Mesothelial cell of epicardium (in vitro differentiated cells): ENCODE data around the gene INO80B. TPM values are rescaled to one million over a fixed set of nuclear protein-coding genes. Genes with fewer than 3 reads are reported as not detected.

Source experiments
- DNase-seq, 2 experiments: peaks; one replicate each; pipeline ENCODE4 v3.0.0; 2021; ENCODE audit warnings: low spot score in 2 of 2; ENCODE audit not compliant: unreplicated experiment in 2 of 2
- H3K27ac Mint-ChIP-seq: 2 replicates; pipeline ENCODE4 v1.8.0; 2021; ENCODE audit warnings: mixed read lengths
- H3K27me3 Mint-ChIP-seq: 2 replicates; pipeline ENCODE4 v1.8.0; 2021; ENCODE audit warnings: low read depth, mixed read lengths
- H3K36me3 Mint-ChIP-seq: 2 replicates; pipeline ENCODE4 v1.8.0; 2021; ENCODE audit warnings: mixed read lengths
- H3K4me1 Mint-ChIP-seq: 2 replicates; pipeline ENCODE4 v1.8.0; 2021; ENCODE audit warnings: mixed read lengths
- H3K4me3 Mint-ChIP-seq: 2 replicates; pipeline ENCODE4 v1.8.0; 2021; ENCODE audit warnings: mild to moderate bottlenecking, moderate library complexity, mixed read lengths
- H3K9me3 Mint-ChIP-seq: 2 replicates; pipeline ENCODE4 v1.8.0; 2021; ENCODE audit warnings: mixed read lengths
- CTCF ChIP-seq: fragments of 200-600 bp; sonication (generic); IDR thresholded peaks from one replicate; pipeline ENCODE4 v1.5.0; 2021; ENCODE audit warnings: antibody characterized with exemption; ENCODE audit not compliant: unreplicated experiment
- total RNA-seq: library from RNA; stranded (reverse); gene quantifications from 3 replicates; pipeline ENCODE4 v1.2.1, GENCODE V29; 2021

INO80B gene
- total RNA-seq, 1 donor from 2014 or later, result 48.1 TPM

- no peaks in the 10 kb centered on the region for H3K9me3 Mint-ChIP-seq
- H3K4me1 Mint-ChIP-seq, result peaks cover 43% of the 10 kb centered on the region
- peaks cover 2% of the 10 kb centered on the region for H3K36me3 Mint-ChIP-seq
- no peak within 1 kb of the TSS for H3K27ac Mint-ChIP-seq
- H3K27me3 Mint-ChIP-seq, result peaks cover 85% of the 10 kb centered on the region
- no peak for TF ChIP-seq CTCF
- H3K4me3 Mint-ChIP-seq, result peak within 1 kb of the TSS; percentile 75
- peak in 1 of 2 experiments; percentile 52 for DNase-seq
Observed at GRCh38 chr2:74499267-74499939, 44.5 kb downstream of the INO80B start, which contains the start of gene LBX2. Gene LBX2, minus strand, starts transcription at chr2:74499603. Its CDS starts 66 bp downstream, at chr2:74499537.

- Mint-ChIP-seq H3K36me3 (peaks cover 8% of the 10 kb centered on the region), H3K4me1 (peaks cover 48% of the 10 kb centered on the region), H3K27me3 (peaks cover 91% of the 10 kb centered on the region), H3K9me3 (no peaks in the 10 kb centered on the region), H3K27ac (no peak overlapping the region), H3K4me3 (peak overlapping the region; percentile 75)
- no peak for TF ChIP-seq CTCF
- no peak for DNase-seq
Observed at GRCh38 chr2:74499940-74500577, 45.2 kb downstream of the INO80B start.

GRCh38 chr2:74500578-74500946 is 45.7 kb downstream of the INO80B start:
- TF ChIP-seq CTCF, result no peak
- no peak for DNase-seq
- H3K27ac Mint-ChIP-seq, result no peak overlapping the region
- H3K36me3 Mint-ChIP-seq, result peaks cover 12% of the 10 kb centered on the region
- H3K4me3 Mint-ChIP-seq, result no peak overlapping the region
- no peaks in the 10 kb centered on the region for H3K9me3 Mint-ChIP-seq
- H3K4me1 Mint-ChIP-seq, result peaks cover 50% of the 10 kb centered on the region
- peaks cover 95% of the 10 kb centered on the region for H3K27me3 Mint-ChIP-seq

- peaks cover 51% of the 10 kb centered on the region for H3K4me1 Mint-ChIP-seq
- peaks cover 88% of the 10 kb centered on the region for H3K27me3 Mint-ChIP-seq
- no peak for DNase-seq
- H3K36me3 Mint-ChIP-seq, result peaks cover 13% of the 10 kb centered on the region
- no peaks in the 10 kb centered on the region for H3K9me3 Mint-ChIP-seq
- peak overlapping the region; percentile 68 for H3K4me3 Mint-ChIP-seq
- H3K27ac Mint-ChIP-seq, result no peak overlapping the region
- no peak for TF ChIP-seq CTCF
Observed at GRCh38 chr2:74501335-74502071, 46.6 kb downstream of the INO80B start.

GRCh38 chr2:74502147-74502719 is 47.3 kb downstream of the INO80B start:
- no peak for DNase-seq
- Mint-ChIP-seq H3K9me3 (no peaks in the 10 kb centered on the region), H3K27ac (no peak overlapping the region), H3K36me3 (peaks cover 16% of the 10 kb centered on the region), H3K4me3 (peak overlapping the region; percentile 68), H3K27me3 (peaks cover 81% of the 10 kb centered on the region), H3K4me1 (peaks cover 59% of the 10 kb centered on the region)
- TF ChIP-seq CTCF, result no peak
